Loucy (cell line): Measurements from ENCODE around the gene PNPLA2.

Experiments
- CTCF ChIP-seq: fragments of 200-600 bp; sonication (generic); conservative IDR thresholded peaks from 2 replicates; pipeline ENCODE4 v1.5.1; 2014; ENCODE audit warnings: mild to moderate bottlenecking, antibody characterized with exemption, low read length
- EZH2phosphoT487 ChIP-seq: fragments of 200-600 bp; IDR thresholded peaks from 2 replicates; pipeline ENCODE4 v1.6.1; 2018; ENCODE audit warnings: antibody characterized with exemption, mild to moderate bottlenecking, moderate library complexity, borderline replicate concordance

- no peak for TF ChIP-seq CTCF
- TF ChIP-seq EZH2phosphoT487 = no peak
Measured at GRCh38 chr11:813456-814096, 5.1 kb upstream of the PNPLA2 start.
